ENCODE results near the gene NEUROG3. TPM values are rescaled to one million over a fixed set of nuclear protein-coding genes. Genes with fewer than 3 reads are reported as not detected.
A peak's percentile ranks its signal among the peaks of the same experiment; 100 is the strongest.

The NEUROG3 gene
- total and polyA plus RNA-seq, 2 of the 13 experiments (the other 11 are each of a cell fraction or from before 2014, with no cell fraction given), result not detected

DNA sequence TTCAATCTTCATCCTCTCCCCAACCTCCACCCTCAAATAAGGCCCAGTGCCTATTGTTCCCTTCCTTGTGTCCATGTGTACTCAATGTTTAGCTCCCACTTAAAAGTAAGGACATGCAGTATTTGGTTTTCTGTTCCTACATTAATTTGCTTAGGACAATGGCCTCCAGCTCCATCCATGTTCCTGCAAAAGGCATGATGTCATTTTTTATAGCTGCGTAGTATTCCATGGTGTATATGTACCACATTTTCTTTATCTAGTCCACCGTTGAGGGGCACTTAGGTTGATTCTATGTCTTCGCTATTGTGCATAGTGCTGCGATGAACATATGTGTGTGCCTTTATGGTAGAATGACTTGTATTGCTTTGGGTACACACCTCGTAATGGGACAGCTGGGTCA, 7.2 kb upstream of the NEUROG3 start:
- intact Hi-C loops (cut with micrococcal nuclease; ENCODE audit: unreplicated experiment) (no loop called here), in situ Hi-C loops (cut with HindIII; ENCODE audit: extremely low pct_ligation_motif_present, low pct_unique_long_range_greater_than_20kb) (no loop called here)
- ChIA-PET CTCF (ENCODE audit: low intra/inter-chr PET ratio, low total read pairs) (no interaction called here), POLR2A (no interaction called here)
- no TSS peak for BruUV-seq (replicated peaks)
- no peak for DNase-seq (ENCODE audit: low spot score)
- Histone ChIP-seq H3K9ac (ENCODE audit: insufficient read depth, low read depth, low read length) (no peak overlapping the region), H3K79me2 (ENCODE audit: insufficient read depth, low read length) (no peaks in the 10 kb centered on the region), H3K9me3 (ENCODE audit: low read length) (no peaks in the 10 kb centered on the region), H4K20me1 (ENCODE audit: insufficient read depth, low read length) (no peaks in the 10 kb centered on the region), H3K27ac (ENCODE audit: extremely low read length, insufficient read depth, low read length) (no peak overlapping the region), H2AFZ (ENCODE audit: low read length) (no peak overlapping the region), H3K4me1 (ENCODE audit: insufficient read depth, low read length) (no peaks in the 10 kb centered on the region), H3K4me2 (ENCODE audit: low read depth, low read length) (no peak overlapping the region), H3K4me3 (replicated peaks in 1 of 3; ENCODE audit: insufficient read depth in 1 of 3, low read depth in 2 of 3, low read length in 3 of 3) (no peak overlapping the region), H3K36me3 (replicated peaks in 1 of 2; ENCODE audit: control insufficient read depth in 1 of 2, insufficient read depth in 2 of 2, low read length in 2 of 2) (no peaks in the 10 kb centered on the region), H3K27me3 (ENCODE audit: control insufficient read depth in 1 of 2, insufficient read depth in 2 of 2, low read length in 2 of 2) (peaks cover 0 to 18% of the 10 kb centered on the region in 2 experiments; a peak in 2 of 5 replicates)
- no peak for ATAC-seq
- WGBS (ENCODE audit: low lambda C conversion rate), result under 1% methylated on average over 5 of the region's 5 CpGs
- TF ChIP-seq ASH2L (IDR thresholded peaks at IDR 0.05; ENCODE audit: insufficient read length, low read depth, low read length) (no peak), ATF7 (IDR thresholded peaks at IDR 0.05) (peak; percentile 79), ATF7 (CRISPR knock-in tag; IDR thresholded peaks at IDR 0.05) (no peak), EHMT2 (IDR thresholded peaks at IDR 0.05; ENCODE audit: borderline replicate concordance, low read depth, low read length) (no peak), ZNF468 (CRISPR knock-in tag; IDR thresholded peaks at IDR 0.05) (no peak)
- FAIRE-seq, result no peak

DNA sequence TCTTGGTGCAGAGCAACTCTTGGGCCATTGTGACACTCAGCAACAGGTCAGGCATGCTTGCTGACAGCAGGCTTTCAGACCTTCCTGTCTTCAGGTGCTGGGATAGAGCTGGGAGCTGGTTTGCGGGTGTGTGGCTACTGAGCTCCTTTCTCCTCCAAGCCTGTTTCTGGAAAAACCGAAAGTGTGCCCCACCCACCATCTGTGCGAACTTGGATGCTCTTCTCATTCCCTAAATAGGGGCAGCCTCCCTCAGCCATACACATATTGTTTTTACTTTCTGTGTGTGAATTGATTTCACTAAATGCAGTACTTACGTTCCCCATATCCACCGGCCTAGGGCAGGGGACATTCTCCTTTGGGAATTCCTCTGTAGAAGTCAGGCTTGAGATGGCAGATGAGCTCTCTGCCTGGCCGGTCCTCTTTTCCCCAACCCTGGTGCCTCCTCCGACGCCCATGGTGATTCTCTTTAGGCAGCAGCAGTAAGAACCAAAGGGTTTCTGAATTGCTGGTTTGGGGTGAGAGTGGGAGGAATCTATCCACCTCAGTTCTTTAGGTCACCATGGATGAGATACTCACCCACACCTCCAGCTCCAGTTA, 6.3 kb upstream of the NEUROG3 start:
- no peak overlapping the region for H3K4me2 ChIP-seq (ENCODE audit: low read depth, low read length)
- intact Hi-C loops (cut with micrococcal nuclease; ENCODE audit: unreplicated experiment) (no loop called here), in situ Hi-C loops (cut with HindIII; ENCODE audit: extremely low pct_ligation_motif_present, low pct_unique_long_range_greater_than_20kb) (no loop called here)
- FAIRE-seq (no peak), ATAC-seq (no peak), DNase-seq (ENCODE audit: low spot score) (no peak)
- H3K79me2 ChIP-seq (ENCODE audit: insufficient read depth, low read length), result no peaks in the 10 kb centered on the region
- POLR2A ChIA-PET, result no interaction called here
- no peak overlapping the region for H2AFZ ChIP-seq (ENCODE audit: low read length)
- 3% methylated on average over 8 of the region's 8 CpGs for WGBS (ENCODE audit: low lambda C conversion rate)
- H3K9ac ChIP-seq (ENCODE audit: insufficient read depth, low read depth, low read length), result no peak overlapping the region
- H4K20me1 ChIP-seq (ENCODE audit: insufficient read depth, low read length), result no peaks in the 10 kb centered on the region
- no TSS peak for BruUV-seq (replicated peaks)
- no peaks in the 10 kb centered on the region for H3K4me1 ChIP-seq (ENCODE audit: insufficient read depth, low read length)
- H3K27me3 ChIP-seq (ENCODE audit: control insufficient read depth in 1 of 2, insufficient read depth in 2 of 2, low read length in 2 of 2), result peaks cover 0 to 25% of the 10 kb centered on the region in 2 experiments; a peak in 2 of 5 replicates
- H3K36me3 ChIP-seq (replicated peaks in 1 of 2; ENCODE audit: control insufficient read depth in 1 of 2, insufficient read depth in 2 of 2, low read length in 2 of 2), result no peaks in the 10 kb centered on the region
- H3K27ac ChIP-seq (ENCODE audit: extremely low read length, insufficient read depth, low read length), result no peak overlapping the region
- CTCF ChIA-PET (ENCODE audit: low intra/inter-chr PET ratio, low total read pairs), result no interaction called here
- no peak overlapping the region for H3K4me3 ChIP-seq (replicated peaks in 1 of 3; ENCODE audit: insufficient read depth in 1 of 3, low read depth in 2 of 3, low read length in 3 of 3)
- no peak for TF ChIP-seq SP140L (CRISPR knock-in tag; IDR thresholded peaks at IDR 0.05; ENCODE audit: borderline replicate concordance)
- no peak for TF ChIP-seq NR2F2 (IDR thresholded peaks at IDR 0.05; ENCODE audit: borderline replicate concordance, low read depth)
- TF ChIP-seq KMT2B (CRISPR knock-in tag; IDR thresholded peaks at IDR 0.05), result no peak
- TF ChIP-seq, protein P1, sequence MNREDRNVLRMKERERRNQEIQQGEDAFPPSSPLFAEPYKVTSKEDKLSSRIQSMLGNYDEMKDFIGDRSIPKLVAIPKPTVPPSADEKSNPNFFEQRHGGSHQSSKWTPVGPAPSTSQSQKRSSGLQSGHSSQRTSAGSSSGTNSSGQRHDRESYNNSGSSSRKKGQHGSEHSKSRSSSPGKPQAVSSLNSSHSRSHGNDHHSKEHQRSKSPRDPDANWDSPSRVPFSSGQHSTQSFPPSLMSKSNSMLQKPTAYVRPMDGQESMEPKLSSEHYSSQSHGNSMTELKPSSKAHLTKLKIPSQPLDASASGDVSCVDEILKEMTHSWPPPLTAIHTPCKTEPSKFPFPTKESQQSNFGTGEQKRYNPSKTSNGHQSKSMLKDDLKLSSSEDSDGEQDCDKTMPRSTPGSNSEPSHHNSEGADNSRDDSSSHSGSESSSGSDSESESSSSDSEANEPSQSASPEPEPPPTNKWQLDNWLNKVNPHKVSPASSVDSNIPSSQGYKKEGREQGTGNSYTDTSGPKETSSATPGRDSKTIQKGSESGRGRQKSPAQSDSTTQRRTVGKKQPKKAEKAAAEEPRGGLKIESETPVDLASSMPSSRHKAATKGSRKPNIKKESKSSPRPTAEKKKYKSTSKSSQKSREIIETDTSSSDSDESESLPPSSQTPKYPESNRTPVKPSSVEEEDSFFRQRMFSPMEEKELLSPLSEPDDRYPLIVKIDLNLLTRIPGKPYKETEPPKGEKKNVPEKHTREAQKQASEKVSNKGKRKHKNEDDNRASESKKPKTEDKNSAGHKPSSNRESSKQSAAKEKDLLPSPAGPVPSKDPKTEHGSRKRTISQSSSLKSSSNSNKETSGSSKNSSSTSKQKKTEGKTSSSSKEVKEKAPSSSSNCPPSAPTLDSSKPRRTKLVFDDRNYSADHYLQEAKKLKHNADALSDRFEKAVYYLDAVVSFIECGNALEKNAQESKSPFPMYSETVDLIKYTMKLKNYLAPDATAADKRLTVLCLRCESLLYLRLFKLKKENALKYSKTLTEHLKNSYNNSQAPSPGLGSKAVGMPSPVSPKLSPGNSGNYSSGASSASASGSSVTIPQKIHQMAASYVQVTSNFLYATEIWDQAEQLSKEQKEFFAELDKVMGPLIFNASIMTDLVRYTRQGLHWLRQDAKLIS (CRISPR knock-in tag; IDR thresholded peaks at IDR 0.05), result no peak
- no peak for TF ChIP-seq CC2D1A (CRISPR knock-in tag; IDR thresholded peaks at IDR 0.05)
- TF ChIP-seq KAT2B (IDR thresholded peaks at IDR 0.05; ENCODE audit: borderline replicate concordance, low read depth, low read length), result no peak
- H3K9me3 ChIP-seq (ENCODE audit: low read length), result no peaks in the 10 kb centered on the region
